Nephron progenitor cell (in vitro differentiated cells): Measurements from ENCODE around the gene CADPS2.

Experiments
- DNase-seq: peaks from one replicate; pipeline ENCODE4 v3.0.0; 2021
- H3K27ac Mint-ChIP-seq: 2 replicates; pipeline ENCODE4 v1.8.0; 2021; ENCODE audit warnings: mild to moderate bottlenecking, moderate library complexity, mixed read lengths
- H3K27me3 Mint-ChIP-seq: 2 replicates; pipeline ENCODE4 v1.8.0; 2021; ENCODE audit warnings: mild to moderate bottlenecking, low read depth, mixed read lengths; ENCODE audit not compliant: poor library complexity
- H3K36me3 Mint-ChIP-seq: 2 replicates; pipeline ENCODE4 v1.8.0; 2021; ENCODE audit warnings: low read depth, mixed read lengths
- H3K4me1 Mint-ChIP-seq: 2 replicates; pipeline ENCODE4 v1.8.0; 2021; ENCODE audit warnings: mixed read lengths
- H3K4me3 Mint-ChIP-seq: 2 replicates; pipeline ENCODE4 v1.8.0; 2021; ENCODE audit warnings: mild to moderate bottlenecking, moderate library complexity, mixed read lengths
- H3K9me3 Mint-ChIP-seq: 2 replicates; pipeline ENCODE4 v1.8.0; 2021; ENCODE audit warnings: mild to moderate bottlenecking, moderate library complexity, mixed read lengths
- TF ChIP-seq, protein P1 (sequence below): fragments of 200-600 bp; sonication (generic); IDR thresholded peaks from 2 replicates; pipeline ENCODE4 v1.5.0; 2021; ENCODE audit warnings: antibody characterized with exemption

CADPS2 gene

DNA sequence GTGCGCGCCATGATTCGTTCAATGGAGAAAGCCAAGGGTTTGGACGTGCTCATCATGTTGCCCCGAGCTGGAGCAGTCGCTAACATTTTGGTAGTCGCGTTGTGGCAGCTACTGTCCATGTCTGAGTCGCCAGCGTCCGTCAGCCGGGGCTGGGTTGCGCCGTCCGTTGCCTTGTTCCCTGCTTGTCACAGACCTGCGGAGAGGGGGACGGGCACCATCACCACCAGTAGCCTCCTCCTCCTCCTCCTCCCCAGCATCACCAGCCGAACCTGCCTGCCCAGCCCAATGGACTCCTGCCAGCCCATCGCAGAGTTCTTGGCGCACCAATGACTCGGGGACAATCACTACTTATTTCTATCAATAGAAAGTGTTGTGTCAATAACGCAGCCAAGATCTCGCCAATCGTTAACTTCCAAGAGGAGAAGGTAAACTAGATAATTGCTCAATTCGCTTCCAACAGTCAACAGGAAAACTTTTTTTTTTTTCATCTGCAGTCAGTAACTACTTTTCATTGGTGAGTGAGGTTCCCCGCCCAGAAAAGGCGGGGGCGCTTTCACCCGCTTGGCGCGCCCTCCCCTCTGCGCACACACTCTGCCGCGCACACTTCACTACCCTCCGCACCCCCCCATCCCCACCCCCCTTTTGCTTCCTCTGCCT is 581.8 kb downstream of the CADPS2 start, which contains the start of gene FEZF1:
TSS of gene FEZF1 (minus strand) at position 432 of the 657 bp plus-strand sequence. CDS start at position 119, 313 bp downstream.
- H3K4me3 Mint-ChIP-seq = peak within 1 kb of the TSS; percentile 67
- no peaks in the 10 kb centered on the region for H3K36me3 Mint-ChIP-seq
- H3K27me3 Mint-ChIP-seq = peaks cover 100% of the 10 kb centered on the region
- H3K9me3 Mint-ChIP-seq = no peaks in the 10 kb centered on the region
- H3K27ac Mint-ChIP-seq = no peak within 1 kb of the TSS
- peaks cover 36% of the 10 kb centered on the region for H3K4me1 Mint-ChIP-seq
- TF ChIP-seq, protein P1, sequence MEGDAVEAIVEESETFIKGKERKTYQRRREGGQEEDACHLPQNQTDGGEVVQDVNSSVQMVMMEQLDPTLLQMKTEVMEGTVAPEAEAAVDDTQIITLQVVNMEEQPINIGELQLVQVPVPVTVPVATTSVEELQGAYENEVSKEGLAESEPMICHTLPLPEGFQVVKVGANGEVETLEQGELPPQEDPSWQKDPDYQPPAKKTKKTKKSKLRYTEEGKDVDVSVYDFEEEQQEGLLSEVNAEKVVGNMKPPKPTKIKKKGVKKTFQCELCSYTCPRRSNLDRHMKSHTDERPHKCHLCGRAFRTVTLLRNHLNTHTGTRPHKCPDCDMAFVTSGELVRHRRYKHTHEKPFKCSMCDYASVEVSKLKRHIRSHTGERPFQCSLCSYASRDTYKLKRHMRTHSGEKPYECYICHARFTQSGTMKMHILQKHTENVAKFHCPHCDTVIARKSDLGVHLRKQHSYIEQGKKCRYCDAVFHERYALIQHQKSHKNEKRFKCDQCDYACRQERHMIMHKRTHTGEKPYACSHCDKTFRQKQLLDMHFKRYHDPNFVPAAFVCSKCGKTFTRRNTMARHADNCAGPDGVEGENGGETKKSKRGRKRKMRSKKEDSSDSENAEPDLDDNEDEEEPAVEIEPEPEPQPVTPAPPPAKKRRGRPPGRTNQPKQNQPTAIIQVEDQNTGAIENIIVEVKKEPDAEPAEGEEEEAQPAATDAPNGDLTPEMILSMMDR = no peak
- peak; percentile 35 for DNase-seq

DNA sequence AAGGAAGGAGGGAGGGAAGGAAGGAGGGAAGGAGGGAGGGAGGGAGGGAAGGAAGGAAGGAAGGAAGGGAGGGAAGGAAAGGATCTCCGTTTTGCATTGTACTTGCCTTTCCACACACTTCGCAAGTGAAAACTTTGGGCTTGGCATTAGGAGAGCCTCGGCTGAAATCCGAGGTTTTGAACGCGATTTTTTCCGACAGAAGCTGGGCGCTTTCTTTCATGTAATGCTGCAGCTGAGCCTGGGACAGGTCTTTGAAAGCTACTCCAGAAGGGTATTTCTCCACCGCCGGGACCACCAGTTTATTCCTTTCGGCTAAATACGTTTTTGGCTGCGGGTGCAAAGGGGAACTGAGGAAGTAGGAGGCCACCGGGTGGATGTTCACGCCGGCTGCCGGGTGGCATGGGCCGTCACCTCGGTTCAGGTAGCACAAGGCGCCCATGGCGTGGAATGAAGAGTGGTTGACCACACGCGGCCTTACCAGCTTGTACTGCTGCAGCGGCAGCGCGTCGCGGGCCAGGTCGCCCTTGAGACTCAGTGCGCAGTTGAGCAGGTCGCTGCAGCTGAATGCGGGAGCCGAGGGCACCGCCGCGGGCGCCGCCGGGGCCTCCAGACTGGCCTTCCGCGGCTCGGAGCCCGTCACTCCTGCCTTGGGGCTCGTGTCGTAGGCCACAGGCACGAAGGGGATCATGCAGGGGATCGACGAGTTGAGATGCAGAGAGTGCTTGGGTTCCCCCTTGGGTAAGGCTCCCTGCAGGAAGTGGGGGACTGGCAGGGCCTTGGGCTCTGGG is 582.5 kb downstream of the CADPS2 start:
- H3K4me3 Mint-ChIP-seq = no peak overlapping the region

DNA sequence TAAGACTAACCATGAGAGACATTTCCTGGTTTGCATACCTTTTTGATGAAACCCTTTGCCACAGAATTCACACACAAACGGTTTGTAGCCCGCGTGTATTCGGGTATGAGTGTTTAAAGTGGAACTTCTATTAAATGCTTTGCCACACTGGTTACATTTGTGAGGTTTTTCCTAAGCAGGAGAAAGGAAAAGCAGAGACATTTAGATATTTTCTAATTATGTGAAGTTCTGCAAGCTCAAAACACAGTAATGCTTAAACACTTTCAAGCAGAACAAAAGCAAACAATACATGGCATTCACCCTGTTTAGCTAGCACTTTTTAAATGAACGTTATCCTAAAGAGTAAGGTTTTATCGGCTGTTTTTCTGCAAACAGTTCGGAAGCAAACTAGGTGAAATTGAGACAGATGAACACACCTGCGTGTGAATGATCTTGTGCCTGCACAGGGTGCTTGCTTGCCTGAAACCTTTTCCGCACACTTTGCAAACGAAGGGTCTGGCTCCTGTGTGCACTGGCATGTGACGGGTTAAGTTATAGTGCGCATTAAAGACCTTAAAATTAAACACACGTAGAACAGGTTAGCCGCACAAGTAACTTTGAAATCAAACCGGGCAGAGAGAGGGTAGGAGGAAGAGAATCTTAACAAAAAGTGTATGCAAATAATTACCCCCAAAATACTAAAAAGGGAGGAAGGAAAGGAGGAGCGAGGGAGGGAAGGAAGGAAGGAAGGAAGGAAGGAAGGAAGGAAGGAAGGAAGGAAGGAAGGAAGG is 583.3 kb downstream of the CADPS2 start:
- Mint-ChIP-seq H3K4me3 (no peak overlapping the region), H3K27me3 (peaks cover 100% of the 10 kb centered on the region), H3K27ac (no peak overlapping the region), H3K4me1 (peaks cover 35% of the 10 kb centered on the region), H3K36me3 (no peaks in the 10 kb centered on the region), H3K9me3 (no peaks in the 10 kb centered on the region)
- TF ChIP-seq, protein P1 = no peak
- no peak for DNase-seq

More for the DNA sequence above, 582.5 kb downstream of the CADPS2 start:
- peak; percentile 41 for DNase-seq
- Mint-ChIP-seq H3K36me3 (no peaks in the 10 kb centered on the region), H3K27ac (no peak overlapping the region), H3K27me3 (peaks cover 100% of the 10 kb centered on the region), H3K4me1 (peaks cover 35% of the 10 kb centered on the region), H3K9me3 (no peaks in the 10 kb centered on the region)
- TF ChIP-seq, protein P1 = no peak

DNA sequence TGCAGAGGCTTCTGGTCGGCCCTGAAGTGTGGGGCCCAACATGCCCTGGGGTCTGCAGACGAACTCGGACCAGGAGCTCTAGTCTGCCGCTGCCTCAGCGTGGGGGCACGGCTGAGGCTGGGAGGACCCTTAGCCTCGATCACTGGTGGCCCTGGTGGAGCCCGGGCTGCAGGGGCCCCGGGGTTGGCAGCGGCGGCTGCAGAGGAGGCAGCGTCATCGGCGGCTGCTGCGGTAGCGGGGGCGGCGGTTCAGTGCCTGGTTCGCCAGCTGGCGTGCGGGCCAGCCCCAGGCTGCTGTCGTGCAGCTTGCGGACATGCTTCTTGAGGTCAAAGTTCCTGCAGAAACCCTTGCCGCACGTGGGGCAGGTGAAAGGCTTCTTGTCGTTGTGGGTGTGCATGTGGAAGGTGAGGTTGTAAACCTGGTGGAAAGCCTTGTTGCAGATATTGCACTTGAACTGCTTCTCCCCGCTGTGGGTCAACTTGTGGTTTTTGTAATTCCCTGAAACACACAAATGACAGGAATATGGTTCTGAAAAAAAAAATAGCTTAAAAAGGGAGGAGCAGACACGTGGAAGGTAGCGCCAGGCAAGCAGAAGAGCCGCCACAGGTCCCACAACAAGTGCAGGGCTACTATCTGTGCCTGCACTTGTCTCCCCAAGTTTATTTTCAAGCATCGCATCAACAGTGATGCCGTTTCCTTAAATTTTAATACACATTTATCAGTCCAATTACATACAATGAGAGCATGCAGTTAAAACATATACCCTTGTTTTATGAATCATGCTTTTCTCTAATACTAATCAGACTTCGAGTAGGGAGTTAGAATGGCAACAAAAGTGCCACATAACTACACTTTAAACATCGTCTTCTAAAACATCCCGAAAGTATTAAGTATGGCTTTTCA is 584.2 kb downstream of the CADPS2 start:
- Mint-ChIP-seq H3K9me3 (no peaks in the 10 kb centered on the region), H3K27ac (no peak overlapping the region), H3K4me3 (no peak overlapping the region), H3K4me1 (peaks cover 35% of the 10 kb centered on the region), H3K27me3 (peaks cover 100% of the 10 kb centered on the region), H3K36me3 (no peaks in the 10 kb centered on the region)
- DNase-seq = peak; percentile 31
- TF ChIP-seq, protein P1 = no peak
